GM12801 (cell line): Measurements from ENCODE around the gene CNMD.

Experiments used
- TF ChIP-seq, protein P1 (sequence below): IDR thresholded peaks from one replicate; pipeline ENCODE4 v1.5.1; 2011; ENCODE audit warnings: control low read depth; ENCODE audit not compliant: insufficient read length; ENCODE audit errors: extremely low read depth

The CNMD gene

DNA sequence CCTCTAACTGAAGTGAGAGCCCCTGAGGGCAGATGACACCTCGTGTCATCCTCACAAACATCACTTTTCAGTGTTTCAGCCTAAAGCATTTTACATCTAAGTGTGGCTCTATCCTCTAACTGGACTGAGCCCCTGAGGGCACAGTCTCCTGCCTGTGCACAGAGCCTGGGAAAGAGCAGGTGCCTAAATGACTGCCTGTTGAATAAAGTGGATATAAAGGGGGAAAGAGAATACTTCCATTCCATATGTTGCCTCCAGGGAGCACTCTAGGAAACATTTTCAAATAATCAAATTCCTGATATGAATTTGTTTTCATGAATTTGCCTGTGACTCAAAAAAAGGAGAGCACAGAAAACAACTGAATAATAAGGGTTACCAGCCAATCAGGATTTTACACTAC, 32.2 kb downstream of the CNMD start:
- TF ChIP-seq, protein P1, sequence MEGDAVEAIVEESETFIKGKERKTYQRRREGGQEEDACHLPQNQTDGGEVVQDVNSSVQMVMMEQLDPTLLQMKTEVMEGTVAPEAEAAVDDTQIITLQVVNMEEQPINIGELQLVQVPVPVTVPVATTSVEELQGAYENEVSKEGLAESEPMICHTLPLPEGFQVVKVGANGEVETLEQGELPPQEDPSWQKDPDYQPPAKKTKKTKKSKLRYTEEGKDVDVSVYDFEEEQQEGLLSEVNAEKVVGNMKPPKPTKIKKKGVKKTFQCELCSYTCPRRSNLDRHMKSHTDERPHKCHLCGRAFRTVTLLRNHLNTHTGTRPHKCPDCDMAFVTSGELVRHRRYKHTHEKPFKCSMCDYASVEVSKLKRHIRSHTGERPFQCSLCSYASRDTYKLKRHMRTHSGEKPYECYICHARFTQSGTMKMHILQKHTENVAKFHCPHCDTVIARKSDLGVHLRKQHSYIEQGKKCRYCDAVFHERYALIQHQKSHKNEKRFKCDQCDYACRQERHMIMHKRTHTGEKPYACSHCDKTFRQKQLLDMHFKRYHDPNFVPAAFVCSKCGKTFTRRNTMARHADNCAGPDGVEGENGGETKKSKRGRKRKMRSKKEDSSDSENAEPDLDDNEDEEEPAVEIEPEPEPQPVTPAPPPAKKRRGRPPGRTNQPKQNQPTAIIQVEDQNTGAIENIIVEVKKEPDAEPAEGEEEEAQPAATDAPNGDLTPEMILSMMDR, result no peak

DNA sequence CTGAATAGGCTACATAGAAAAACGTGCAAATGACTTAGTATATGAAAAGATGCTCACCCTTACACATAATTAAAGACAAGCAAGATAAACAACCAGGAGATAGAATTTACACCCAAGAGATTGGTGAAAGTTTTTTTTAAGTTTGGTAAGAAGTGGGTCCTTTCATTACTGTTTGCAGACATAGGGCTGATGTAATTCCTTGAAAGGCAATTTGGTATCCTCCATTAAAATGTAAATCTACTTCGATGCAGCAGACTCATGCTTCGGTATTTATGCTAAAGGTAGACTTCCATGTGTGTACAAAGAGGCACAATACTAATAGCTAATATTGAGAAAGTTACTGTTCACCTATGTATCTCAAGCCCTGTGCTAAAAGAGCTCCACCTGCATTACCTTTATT, 33.5 kb downstream of the CNMD start:
- TF ChIP-seq, protein P1, result no peak

DNA sequence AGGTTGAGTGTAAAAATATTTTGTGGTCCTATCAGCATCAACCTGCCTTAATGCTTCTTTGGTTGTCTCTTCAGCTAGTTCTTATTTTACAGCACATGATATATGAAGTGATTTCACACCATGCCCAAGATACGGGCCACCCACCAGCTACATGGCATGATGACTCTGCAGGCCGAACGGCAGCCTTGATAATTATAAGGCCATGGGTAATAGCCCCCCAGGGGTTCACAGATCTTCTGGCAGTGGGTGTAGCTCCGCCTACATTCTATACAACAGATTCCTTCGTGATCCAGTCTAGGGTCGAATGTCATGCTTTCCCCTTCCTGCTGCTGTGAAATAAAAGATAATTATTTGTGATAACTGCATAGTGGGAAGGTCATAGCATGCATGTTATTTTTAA, 36.1 kb downstream of the CNMD start:
- TF ChIP-seq, protein P1, result no peak

DNA sequence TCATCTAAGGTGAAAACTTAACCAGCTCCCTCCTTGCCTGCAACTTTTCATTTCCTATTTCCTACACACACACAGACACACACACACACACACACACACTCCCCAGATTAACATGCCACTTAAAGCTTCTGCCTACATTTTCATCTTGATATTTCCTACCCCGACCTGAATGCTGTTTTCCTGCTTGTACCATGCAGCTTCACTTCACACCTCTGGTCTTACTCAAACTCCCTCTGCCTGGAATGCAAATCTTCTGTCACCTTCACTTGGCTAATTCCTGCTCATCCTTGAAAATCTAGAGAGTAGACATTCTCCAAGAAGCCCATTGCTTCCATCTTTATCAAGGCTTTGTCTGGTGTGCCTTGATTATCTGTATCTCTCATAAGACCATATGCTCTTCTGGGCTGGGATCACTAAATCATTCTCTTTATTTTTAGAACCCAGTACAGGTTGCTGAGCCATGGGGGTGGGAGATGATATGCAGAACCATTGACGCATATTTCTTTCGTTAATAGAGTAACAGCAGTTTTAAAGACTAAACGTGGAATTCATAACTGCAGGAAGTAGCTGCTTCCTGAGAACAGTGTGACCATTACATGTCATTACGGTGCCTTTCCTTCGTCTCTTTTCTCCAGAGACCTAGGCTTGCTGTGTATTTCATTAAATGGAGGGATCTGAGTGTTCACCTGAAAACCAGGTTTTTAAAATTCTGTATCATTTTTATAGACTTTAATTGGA, 37.7 kb downstream of the CNMD start:
- TF ChIP-seq, protein P1, result no peak

DNA sequence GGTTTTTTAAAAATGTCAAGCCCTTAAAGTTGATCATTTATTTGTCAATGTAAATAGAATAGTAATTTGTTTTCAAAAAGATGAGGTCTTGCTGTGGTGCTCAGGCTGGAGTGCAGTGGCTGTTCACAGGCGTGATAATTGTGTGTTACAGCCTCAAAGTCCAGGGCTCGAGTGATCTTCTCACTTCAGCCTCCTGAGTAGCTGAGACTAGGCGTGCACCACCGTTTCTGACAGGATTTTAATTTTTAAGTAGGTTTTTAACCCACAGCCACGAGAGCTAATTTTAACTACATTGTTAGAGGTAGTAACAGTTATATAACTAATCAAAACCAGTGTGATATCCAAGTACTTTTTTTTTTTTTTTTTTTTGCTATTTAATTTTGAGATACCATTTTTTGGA, 43.1 kb downstream of the CNMD start:
- TF ChIP-seq, protein P1, result no peak

DNA sequence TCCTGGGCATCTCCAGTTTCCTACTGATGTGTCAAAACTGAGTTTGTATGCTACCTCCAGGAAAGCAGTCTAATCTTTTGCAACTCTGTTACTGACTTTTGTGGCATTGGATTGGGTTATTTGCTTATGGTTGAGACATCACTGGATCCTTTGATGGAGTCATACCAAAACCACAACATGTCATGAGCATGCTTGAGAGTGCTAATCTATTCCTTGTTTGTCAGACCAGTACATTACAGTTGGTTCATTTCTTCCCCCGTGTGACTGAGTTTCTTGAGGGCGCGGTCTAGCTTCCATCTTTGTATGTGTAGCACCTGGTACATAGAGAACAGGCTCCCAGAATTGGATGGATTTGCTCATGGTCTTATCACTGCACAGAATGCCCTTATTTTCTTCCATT, 43.8 kb downstream of the CNMD start:
- TF ChIP-seq, protein P1, result no peak

DNA sequence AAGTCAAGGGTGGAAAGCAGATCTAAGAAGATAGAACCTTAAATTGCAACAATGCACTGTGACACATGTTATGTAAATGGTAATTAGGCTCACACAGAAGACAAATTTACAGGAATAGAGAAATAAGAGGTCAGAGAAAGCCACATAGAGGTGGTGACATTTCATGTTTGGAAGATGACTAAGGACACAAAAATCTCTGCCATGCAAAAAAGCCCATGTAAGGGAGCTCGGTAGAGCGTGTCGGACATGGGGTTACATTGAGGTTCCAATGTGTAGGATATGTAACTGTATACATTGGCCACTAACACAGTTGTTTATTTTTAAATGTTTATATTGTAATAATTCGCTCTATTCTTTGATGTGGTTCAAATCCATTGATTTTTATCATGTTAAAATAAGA, 53.2 kb downstream of the CNMD start:
- TF ChIP-seq, protein P1, result no peak
